NT2/D1 (cell line): ENCODE measurements around the gene REV3L.

Experiments
- SUZ12 ChIP-seq: IDR thresholded peaks from 2 replicates; pipeline ENCODE4 v1.6.1; 2011; ENCODE audit not compliant: insufficient read length, insufficient read depth; ENCODE audit errors: extremely low read depth
- YY1 ChIP-seq: IDR thresholded peaks from 2 replicates; pipeline ENCODE4 v1.6.1; 2011; ENCODE audit not compliant: insufficient read length, insufficient read depth
- ZNF274 ChIP-seq: IDR thresholded peaks from 2 replicates; pipeline ENCODE4 v1.6.1; 2011; ENCODE audit warnings: mild to moderate bottlenecking, low read depth, low read length

- TF ChIP-seq YY1 (no peak), ZNF274 (no peak), SUZ12 (no peak)
Observed at GRCh38 chr6:111480988-111481822, 1.8 kb downstream of the REV3L start.
